Neural progenitor cell (in vitro differentiated cells): ENCODE results near the gene GLCCI1.

Source experiments
- CTCF ChIP-seq: fragments of 200-600 bp; sonication (generic); IDR thresholded peaks from 2 replicates; pipeline ENCODE4 v1.5.1; 2017; ENCODE audit warnings: antibody characterized with exemption, mild to moderate bottlenecking
- EZH2 ChIP-seq: fragments of 200-600 bp; sonication (generic); IDR thresholded peaks from 2 replicates; pipeline ENCODE4 v1.6.1; 2017; ENCODE audit warnings: antibody characterized with exemption, mild to moderate bottlenecking, moderate library complexity

GRCh38 chr7:7989616-7990440, 21.2 kb downstream of the GLCCI1 start:
- TF ChIP-seq EZH2 (no peak), CTCF (no peak)
